WERI-Rb-1 (cell line): ENCODE measurements around the gene NUDT2.
A peak's percentile ranks its signal among the peaks of the same experiment; 100 is the strongest.

ENCODE experiments used
- DNase-seq: peaks from one replicate; pipeline ENCODE4 v3.0.0-alpha.2; 2020
- H3K27ac ChIP-seq: fragments of 250-450 bp; sonication (Bioruptor Pico); 2 replicates; pipeline ENCODE4 v1.5.1; 2020; ENCODE audit warnings: mild to moderate bottlenecking, moderate library complexity
- H3K27me3 ChIP-seq: fragments of 250-450 bp; sonication (Bioruptor Pico); 2 replicates; pipeline ENCODE4 v1.5.1; 2021; ENCODE audit warnings: mild to moderate bottlenecking, low read depth, moderate library complexity; ENCODE audit not compliant: insufficient read depth, severe bottlenecking
- H3K36me3 ChIP-seq: fragments of 250-450 bp; sonication (Bioruptor Pico); 2 replicates; pipeline ENCODE4 v1.5.1; 2020; ENCODE audit warnings: mild to moderate bottlenecking, moderate library complexity
- H3K4me3 ChIP-seq: 2 replicates; pipeline ENCODE4 v1.5.1; 2011; ENCODE audit warnings: low read depth, mild to moderate bottlenecking, control low read depth, low read length
- H3K9me3 ChIP-seq: fragments of 250-450 bp; sonication (Bioruptor Pico); 2 replicates; pipeline ENCODE4 v1.5.1; 2021; ENCODE audit warnings: mild to moderate bottlenecking, moderate library complexity; ENCODE audit not compliant: severe bottlenecking
- TF ChIP-seq, protein P1 (sequence below): IDR thresholded peaks from 2 replicates; pipeline ENCODE4 v1.5.1; 2011; ENCODE audit warnings: low read depth, mild to moderate bottlenecking, control low read depth, inconsistent platforms, low read length

NUDT2 gene

GRCh38 chr9:34382054-34382453 is 52.7 kb downstream of the NUDT2 start:
- Histone ChIP-seq H3K27ac (no peak overlapping the region), H3K36me3 (no peaks in the 10 kb centered on the region), H3K27me3 (no peaks in the 10 kb centered on the region), H3K9me3 (no peaks in the 10 kb centered on the region), H3K4me3 (no peak overlapping the region)
- TF ChIP-seq, protein P1, sequence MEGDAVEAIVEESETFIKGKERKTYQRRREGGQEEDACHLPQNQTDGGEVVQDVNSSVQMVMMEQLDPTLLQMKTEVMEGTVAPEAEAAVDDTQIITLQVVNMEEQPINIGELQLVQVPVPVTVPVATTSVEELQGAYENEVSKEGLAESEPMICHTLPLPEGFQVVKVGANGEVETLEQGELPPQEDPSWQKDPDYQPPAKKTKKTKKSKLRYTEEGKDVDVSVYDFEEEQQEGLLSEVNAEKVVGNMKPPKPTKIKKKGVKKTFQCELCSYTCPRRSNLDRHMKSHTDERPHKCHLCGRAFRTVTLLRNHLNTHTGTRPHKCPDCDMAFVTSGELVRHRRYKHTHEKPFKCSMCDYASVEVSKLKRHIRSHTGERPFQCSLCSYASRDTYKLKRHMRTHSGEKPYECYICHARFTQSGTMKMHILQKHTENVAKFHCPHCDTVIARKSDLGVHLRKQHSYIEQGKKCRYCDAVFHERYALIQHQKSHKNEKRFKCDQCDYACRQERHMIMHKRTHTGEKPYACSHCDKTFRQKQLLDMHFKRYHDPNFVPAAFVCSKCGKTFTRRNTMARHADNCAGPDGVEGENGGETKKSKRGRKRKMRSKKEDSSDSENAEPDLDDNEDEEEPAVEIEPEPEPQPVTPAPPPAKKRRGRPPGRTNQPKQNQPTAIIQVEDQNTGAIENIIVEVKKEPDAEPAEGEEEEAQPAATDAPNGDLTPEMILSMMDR: no peak
- DNase-seq: peak; percentile 3

DNA sequence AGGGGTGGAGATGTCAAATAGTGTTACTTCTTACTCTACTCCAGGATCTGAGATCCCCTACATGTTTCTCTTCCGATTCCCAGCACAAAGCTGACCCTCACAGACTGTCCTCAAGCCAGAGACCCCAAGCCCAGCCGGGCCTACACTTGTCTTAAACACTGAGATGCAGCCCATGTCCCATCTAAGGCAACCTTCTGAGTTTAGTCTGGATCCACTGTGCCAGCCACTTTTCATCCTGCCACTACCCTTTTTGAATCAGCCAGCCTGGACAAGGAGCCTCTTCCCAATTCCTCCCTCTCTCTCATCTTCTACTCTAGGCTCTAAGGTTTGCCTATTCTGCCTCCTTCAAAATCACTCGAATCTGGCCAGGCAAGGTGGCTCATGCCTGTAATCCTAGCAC is 53.5 kb downstream of the NUDT2 start:
- no peaks in the 10 kb centered on the region for H3K36me3 ChIP-seq
- no peak overlapping the region for H3K4me3 ChIP-seq
- H3K9me3 ChIP-seq: no peaks in the 10 kb centered on the region
- H3K27me3 ChIP-seq: no peaks in the 10 kb centered on the region
- no peak for DNase-seq
- no peak overlapping the region for H3K27ac ChIP-seq
- TF ChIP-seq, protein P1: no peak

- H3K9me3 ChIP-seq: no peaks in the 10 kb centered on the region
Measured at GRCh38 chr9:34383904-34384303, 54.5 kb downstream of the NUDT2 start.

GRCh38 chr9:34384368-34385165 is 55.2 kb downstream of the NUDT2 start:
- Histone ChIP-seq H3K27me3 (no peaks in the 10 kb centered on the region), H3K9me3 (no peaks in the 10 kb centered on the region), H3K4me3 (no peak overlapping the region), H3K27ac (no peak overlapping the region), H3K36me3 (no peaks in the 10 kb centered on the region)
- peak; percentile 3 for DNase-seq
- TF ChIP-seq, protein P1: no peak

More at GRCh38 chr9:34383904-34384303, 54.5 kb downstream of the NUDT2 start:
- DNase-seq: peak; percentile 6
- H3K4me3 ChIP-seq: no peak overlapping the region
- TF ChIP-seq, protein P1: no peak
- no peak overlapping the region for H3K27ac ChIP-seq
- no peaks in the 10 kb centered on the region for H3K36me3 ChIP-seq
- no peaks in the 10 kb centered on the region for H3K27me3 ChIP-seq

DNA sequence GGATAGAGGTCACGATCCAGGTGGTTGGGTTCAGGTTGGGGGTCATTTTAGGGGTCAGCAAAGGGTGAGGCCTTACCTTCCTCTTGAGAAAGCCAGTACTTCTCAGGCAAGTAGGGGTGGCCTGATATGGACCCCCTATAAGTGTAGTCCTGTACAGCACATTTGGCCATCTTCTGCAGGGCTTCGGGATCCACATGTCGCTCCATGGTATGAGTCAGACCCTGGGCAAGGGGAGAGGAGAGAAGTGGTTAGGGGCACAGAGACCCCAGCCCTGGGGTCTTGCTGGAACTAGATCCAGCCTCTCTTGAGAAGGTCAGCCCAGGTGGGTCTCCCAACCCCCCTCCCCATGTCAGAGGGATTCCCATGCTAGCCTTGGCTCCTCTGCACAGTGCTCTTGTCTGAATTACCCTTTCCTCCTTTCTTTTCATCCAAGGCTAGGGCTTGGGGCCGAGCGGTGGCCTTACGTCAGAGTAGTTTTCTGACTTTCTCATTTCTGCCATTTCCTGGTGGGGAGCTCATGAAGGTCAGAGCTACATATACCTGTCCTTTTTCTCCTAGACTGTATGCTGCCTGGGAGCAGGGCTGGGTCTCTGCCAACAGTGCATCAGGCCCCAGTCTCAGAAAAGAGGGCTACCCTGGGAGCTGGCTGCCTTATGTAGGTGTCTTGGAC is 56.3 kb downstream of the NUDT2 start:
- TF ChIP-seq, protein P1: no peak
- no peaks in the 10 kb centered on the region for H3K27me3 ChIP-seq
- no peak overlapping the region for H3K4me3 ChIP-seq
- no peaks in the 10 kb centered on the region for H3K9me3 ChIP-seq
- no peak overlapping the region for H3K27ac ChIP-seq
- DNase-seq: no peak
- H3K36me3 ChIP-seq: no peaks in the 10 kb centered on the region
